RWPE2 (cell line): ENCODE measurements around the gene C19orf73.

ENCODE experiments used
- ATAC-seq: fragments of 200-7000 bp; cut with Tn5 transposase; 3 replicates; pipeline ENCODE4 v1.9.1; 2021; ENCODE audit warnings: low read depth
- DNase-seq: peaks from one replicate; pipeline ENCODE4 v3.0.0-alpha.2; 2020; ENCODE audit warnings: low spot score
- H3K27ac ChIP-seq: fragments of 450-650 bp; 2 replicates; pipeline ENCODE4 v1.5.1; 2017; ENCODE audit warnings: mild to moderate bottlenecking; ENCODE audit not compliant: poor library complexity, severe bottlenecking
- H3K27me3 ChIP-seq: fragments of 250-450 bp; sonication (Bioruptor Pico); 2 replicates; pipeline ENCODE4 v1.5.1; 2021; ENCODE audit warnings: mild to moderate bottlenecking, moderate library complexity; ENCODE audit not compliant: insufficient read depth, poor library complexity, severe bottlenecking
- H3K36me3 ChIP-seq: fragments of 250-450 bp; sonication (Bioruptor Pico); 2 replicates; pipeline ENCODE4 v1.5.1; 2020; ENCODE audit warnings: low read depth, mild to moderate bottlenecking, moderate library complexity
- H3K4me1 ChIP-seq: fragments of 250-450 bp; sonication (Bioruptor Pico); 2 replicates; pipeline ENCODE4 v1.5.1; 2021; ENCODE audit warnings: mild to moderate bottlenecking, moderate library complexity; ENCODE audit not compliant: insufficient read depth, poor library complexity, severe bottlenecking
- H3K4me3 ChIP-seq: fragments of 250-450 bp; sonication (Bioruptor Pico); 2 replicates; pipeline ENCODE4 v1.5.1; 2021; ENCODE audit warnings: mild to moderate bottlenecking, moderate library complexity; ENCODE audit not compliant: severe bottlenecking
- H3K9me3 ChIP-seq: fragments of 250-450 bp; sonication (Bioruptor Pico); 2 replicates; pipeline ENCODE4 v1.5.1; 2021; ENCODE audit warnings: mild to moderate bottlenecking, moderate library complexity; ENCODE audit not compliant: severe bottlenecking
- TF ChIP-seq, protein P1 (sequence below): fragments of 450-650 bp; IDR thresholded peaks from one replicate; pipeline ENCODE4 v1.5.1; 2017; ENCODE audit warnings: mild to moderate bottlenecking, moderate library complexity; ENCODE audit not compliant: poor library complexity, severe bottlenecking

C19orf73 gene

GRCh38 chr19:49069026-49069425 lies 49.9 kb downstream of the C19orf73 start:
- H3K4me3 ChIP-seq: no peak overlapping the region
- no peak for DNase-seq
- no peaks in the 10 kb centered on the region for H3K4me1 ChIP-seq
- H3K27me3 ChIP-seq: peaks cover 27% of the 10 kb centered on the region
- TF ChIP-seq, protein P1, sequence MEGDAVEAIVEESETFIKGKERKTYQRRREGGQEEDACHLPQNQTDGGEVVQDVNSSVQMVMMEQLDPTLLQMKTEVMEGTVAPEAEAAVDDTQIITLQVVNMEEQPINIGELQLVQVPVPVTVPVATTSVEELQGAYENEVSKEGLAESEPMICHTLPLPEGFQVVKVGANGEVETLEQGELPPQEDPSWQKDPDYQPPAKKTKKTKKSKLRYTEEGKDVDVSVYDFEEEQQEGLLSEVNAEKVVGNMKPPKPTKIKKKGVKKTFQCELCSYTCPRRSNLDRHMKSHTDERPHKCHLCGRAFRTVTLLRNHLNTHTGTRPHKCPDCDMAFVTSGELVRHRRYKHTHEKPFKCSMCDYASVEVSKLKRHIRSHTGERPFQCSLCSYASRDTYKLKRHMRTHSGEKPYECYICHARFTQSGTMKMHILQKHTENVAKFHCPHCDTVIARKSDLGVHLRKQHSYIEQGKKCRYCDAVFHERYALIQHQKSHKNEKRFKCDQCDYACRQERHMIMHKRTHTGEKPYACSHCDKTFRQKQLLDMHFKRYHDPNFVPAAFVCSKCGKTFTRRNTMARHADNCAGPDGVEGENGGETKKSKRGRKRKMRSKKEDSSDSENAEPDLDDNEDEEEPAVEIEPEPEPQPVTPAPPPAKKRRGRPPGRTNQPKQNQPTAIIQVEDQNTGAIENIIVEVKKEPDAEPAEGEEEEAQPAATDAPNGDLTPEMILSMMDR: no peak
- no peak overlapping the region for H3K27ac ChIP-seq
- H3K9me3 ChIP-seq: no peaks in the 10 kb centered on the region
- ATAC-seq: no peak
- H3K36me3 ChIP-seq: no peaks in the 10 kb centered on the region
